Right renal pelvis (tissue), 4 donors: Measurements from ENCODE around the gene ABHD12B. TPM values are rescaled to one million over a fixed set of nuclear protein-coding genes. Genes with fewer than 3 reads are reported as not detected.

Experiments
- DNase-seq, 4 donors: peaks; one replicate each; pipeline ENCODE4 v3.0.0-alpha.2; 2013; ENCODE audit warnings: low read depth in 4 of 4, low spot score in 3 of 4, missing footprints in 1 of 4
- polyA plus RNA-seq, 4 donors: library from polyadenylated mRNA; unstranded; fragments of 120-200 nt; gene quantifications; one replicate each; pipeline ENCODE4 v1.2.1, GENCODE V29; 2013; ENCODE audit not compliant: insufficient read length in 4 of 4

ABHD12B gene, protein sequence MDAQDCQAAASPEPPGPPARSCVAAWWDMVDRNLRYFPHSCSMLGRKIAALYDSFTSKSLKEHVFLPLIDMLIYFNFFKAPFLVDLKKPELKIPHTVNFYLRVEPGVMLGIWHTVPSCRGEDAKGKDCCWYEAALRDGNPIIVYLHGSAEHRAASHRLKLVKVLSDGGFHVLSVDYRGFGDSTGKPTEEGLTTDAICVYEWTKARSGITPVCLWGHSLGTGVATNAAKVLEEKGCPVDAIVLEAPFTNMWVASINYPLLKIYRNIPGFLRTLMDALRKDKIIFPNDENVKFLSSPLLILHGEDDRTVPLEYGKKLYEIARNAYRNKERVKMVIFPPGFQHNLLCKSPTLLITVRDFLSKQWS
- under 1 TPM; 0.47 to 0.80 (median 0.77) TPM for polyA plus RNA-seq

DNA sequence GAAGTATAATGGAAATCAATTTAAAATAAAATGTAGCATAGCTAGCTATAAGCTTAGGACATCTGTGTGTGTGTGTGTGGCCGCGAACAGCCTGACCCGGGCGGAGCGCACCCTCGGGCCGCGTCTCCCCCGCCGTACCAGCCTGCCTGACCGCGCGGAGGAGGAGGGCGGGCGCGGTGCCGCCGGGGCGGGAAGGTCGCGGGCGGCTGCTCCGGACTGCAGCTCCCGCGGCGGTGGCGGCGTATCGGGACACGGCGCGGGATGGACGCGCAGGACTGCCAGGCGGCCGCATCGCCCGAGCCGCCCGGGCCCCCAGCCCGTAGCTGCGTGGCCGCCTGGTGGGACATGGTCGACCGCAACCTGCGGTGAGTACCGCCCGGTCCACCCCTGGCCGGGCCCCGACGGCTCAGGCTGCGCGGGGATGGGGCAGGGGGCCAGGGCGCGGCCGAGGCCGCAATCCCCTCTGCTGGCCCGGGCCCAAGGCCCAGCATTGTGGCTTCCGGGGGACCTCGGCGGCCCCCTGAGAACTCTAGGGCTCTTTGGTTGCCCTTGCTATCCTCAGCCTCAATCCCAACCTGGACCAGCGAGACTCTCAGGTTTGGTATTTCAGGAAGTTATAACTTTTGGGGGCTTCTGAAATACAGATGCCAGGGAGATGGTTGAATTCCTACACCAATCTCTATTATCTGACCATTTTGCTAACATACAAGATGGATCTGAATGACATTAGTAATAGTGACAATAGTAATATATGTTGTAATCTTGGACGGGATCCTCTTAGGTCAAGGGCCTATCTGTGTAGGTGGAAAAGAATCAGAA, at the start of gene ABHD12B:
Gene ABHD12B, plus strand, starts transcription at position 140 of the 819 bp plus-strand sequence. Its CDS starts 122 bp downstream, at position 262.
- peak in 1 of 4 donors; percentile 5 for DNase-seq

DNA sequence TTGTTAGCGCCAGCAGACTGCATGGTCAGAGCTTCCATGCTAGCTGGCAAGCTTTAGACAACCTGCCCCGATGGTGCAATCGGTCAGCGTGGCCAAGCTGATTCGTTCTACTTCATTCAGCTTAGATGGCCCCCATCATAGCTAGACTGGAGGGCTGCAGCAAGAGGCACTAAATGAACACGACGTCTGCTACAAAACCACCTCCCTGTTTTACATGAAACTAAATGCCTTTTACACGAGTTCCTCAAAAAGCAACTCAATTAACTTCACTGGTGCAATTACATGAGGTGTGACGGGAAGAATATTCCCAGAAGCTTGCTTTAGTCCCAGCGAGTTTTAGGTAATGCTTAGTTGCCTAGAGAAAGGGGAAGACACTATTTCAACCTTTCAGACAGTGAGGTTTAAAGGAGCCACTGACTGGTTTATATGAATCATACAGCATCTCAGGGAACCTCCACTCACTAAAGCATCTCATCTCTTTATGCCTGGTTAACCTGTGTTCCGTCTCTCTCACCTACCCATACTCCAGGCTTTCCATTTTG, 49.3 kb upstream of the ABHD12B start:
- DNase-seq, result no peak

DNA sequence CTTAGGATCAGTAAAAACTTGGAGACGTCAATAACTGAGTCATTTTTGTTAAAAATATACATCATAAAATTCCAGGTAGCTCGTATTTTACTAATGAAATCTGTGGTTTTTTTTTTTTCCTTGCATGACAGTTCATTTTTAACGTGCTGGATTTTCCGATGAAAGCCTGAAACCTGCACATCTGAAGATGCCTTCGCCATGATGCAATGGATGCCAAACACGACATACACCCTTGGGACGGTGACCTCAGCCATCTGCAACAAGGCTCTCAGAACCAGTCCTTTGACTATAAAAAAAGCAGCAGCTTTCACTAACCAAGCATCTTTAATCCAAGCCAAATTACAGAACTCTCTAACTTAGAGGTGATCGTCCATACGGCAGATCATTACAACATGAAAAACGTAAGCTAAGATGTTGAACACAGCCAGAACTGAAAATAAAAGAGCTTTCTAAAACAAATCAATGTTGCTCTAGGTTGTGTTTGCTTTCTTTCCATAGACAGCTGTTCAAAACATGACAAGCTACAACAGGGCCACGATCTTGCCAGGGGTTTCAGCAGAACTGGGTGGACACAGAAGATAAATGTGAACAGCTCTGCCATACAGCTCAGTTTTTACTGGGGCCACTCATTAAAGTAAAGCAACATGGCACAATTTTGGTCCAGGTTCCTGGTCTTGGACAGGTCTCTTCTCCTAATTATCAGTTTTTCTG, 48.6 kb upstream of the ABHD12B start:
- DNase-seq, result no peak

DNA sequence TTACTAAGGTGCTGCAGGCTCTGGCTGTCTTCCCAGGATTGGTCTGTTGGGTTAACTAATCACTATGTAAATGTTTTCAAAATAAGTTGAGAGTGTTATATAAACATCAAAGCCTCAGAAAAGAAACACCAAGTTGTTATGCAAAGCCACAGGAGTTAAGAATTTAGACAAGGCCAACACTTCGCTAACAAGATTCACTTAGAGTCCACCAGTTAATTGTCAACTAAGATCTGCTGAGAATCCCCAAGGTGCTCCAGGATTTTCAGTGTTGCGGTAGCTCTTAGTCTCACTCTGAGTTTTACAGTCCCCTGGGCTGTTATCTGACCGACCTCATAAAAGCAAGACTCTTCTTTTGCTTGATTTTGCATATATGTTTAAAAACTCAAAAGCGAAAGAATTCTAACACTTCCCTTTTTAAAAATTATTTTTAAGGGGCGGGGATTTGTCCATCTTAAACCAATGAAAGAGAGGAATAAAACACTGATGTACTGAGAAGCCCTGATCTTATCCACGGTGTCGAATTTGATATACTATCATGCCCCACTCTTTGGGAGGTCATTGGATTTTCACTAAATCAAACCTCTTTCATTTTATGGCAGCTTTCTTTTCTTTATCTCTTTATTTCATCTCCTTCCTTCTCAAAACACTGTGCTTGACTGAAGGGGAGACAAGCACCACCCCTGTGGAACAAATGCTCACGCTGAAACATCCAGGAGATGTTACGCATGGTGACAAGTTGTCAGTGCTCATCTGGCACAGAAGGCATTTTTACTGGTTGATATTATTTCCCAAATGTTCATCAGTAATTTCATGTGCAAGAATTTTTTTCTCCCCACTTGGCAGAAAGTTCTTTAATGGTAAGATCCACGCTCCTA, 47.9 kb upstream of the ABHD12B start:
- no peak for DNase-seq

DNA sequence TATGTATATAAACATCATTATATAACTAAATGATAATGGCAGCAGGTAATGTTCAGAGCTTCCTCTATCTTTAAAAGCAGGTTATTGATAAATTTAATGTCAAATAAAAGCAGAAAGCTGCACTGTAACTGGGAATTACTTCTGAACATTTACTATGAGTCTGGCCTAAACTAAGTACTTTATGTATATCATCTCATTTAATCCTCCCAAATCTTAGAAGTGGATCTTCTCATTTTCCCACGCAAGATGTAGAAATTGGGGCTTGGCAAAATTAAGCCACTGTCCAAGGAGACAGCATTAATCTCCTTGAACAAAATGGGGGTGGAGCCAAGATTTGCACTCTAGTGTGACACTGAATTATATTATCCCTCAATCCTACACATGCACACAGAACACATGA, 46.5 kb upstream of the ABHD12B start:
- DNase-seq, result no peak

DNA sequence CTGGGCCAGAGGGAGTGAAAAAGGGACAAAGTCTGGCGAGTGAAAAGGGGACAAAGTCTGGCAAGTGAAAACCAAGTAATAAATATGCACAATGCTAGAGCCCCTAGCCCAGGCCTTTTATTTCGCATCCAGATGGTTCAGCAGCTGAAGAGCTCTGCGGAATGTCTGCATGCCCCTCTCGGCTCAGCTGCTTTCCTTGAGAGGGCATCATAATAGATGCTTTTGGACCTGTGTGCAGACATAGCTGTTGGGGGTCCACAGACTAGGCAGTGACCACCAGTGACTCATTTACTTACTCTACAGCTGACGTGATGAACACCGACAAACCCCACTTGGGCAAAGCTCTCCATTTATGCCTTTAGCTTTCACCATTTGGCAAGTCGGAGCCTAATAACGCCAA, 45.2 kb upstream of the ABHD12B start:
- no peak for DNase-seq

DNA sequence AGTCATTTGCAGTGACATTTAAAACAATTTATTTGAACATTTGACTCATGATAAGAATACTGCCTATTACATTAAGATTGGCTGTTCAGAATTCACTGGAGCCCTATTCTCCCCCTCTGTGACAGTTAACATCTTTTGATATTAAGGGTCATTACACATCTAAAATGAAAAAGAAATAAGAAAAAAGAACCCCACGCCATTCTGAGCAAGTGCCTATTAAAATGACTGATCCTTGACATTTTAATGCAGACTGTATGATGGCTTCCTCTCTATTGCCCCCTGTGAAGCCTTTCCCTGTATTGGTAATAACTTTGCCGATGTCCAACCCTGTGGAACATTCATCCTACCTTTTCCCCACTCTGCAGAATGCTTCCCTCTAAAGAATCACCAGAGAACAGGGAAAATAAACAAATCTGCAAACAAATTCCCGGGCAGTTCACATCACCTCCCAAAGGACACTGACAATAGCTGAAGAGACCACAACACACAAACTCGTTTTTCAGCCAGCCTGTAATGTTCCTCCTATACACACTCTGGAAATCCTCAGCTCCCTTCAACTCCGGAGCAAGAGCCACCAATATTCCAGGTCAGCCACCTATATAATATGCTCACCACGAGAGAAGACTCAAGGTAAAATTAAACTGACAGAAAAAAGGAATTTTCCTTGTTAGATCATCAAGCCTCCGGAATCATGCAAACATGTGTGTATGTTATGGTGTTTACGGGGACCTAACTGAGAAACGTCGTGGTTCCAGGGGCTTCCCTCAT, 42.9 kb upstream of the ABHD12B start:
- no peak for DNase-seq

DNA sequence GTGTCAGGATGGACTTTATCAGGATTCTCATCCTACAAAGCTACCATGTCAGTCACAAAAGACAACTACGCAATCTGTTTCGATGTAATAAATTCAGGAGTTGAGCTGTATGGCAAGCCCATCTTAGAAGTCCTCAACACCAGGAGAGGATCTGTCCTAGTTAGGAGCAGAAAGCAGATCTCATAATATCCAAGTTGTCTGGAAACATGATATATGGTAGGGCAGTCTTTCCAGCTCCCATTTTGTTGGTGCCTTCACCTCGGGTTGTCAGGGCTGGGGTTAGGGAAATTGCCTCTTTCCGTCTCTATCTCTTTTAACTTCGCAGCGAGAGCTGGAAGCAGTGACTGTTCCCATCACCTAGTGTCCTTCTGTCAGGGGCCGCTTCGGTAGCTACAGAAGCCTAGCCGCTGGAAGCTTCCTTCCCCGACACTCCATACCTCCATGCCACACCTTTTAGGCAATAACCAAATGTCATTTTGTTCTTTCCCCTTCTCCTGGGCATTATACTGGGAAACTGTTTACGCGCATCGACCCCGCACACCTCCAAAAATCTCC, 42.3 kb upstream of the ABHD12B start:
- no peak for DNase-seq

DNA sequence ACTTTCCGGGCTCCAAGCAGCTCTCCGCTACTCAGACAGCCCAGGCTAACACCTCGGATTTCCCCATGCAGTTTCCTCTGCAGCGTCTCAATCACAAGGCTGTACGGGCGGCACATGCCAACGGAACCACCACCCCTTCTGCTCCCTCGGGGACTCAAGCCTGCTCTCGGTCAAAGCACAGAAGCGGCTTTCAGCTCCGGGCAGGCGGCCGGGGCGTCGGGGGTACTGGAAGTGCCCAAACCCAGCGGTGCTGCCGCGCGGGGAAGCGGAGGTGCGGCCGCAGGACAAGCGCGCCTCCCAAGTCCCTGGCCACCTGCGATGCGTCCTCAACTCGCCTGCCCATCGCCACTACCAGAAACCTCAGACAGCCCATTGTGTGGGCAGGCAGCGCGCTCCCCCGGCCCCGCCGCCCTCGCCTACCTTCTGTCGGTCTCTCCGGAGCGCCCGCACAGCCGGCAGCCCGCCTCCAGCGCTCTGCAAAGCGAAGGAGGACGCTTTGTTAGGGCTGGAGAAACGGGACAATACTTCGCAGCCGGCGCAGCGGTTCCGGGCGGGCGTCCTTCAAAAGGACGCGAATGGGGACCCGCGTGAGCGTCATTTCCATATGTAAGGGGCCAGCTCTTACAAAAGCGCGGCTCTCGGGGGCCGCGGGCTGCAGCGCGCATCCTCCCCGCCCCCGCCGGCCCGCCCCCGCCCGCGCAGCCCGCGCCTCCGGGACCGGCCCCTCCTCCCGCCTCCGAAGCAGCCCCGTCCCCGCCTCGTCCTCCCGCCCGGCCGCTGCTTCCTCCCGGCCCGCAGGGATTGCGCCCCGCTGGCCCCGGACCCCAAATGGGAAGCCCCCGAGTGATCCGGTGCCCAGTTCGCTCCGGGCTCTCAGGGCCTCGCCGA, 41.6 kb upstream of the ABHD12B start:
- peak in 1 of 4 donors; percentile 43 for DNase-seq

DNA sequence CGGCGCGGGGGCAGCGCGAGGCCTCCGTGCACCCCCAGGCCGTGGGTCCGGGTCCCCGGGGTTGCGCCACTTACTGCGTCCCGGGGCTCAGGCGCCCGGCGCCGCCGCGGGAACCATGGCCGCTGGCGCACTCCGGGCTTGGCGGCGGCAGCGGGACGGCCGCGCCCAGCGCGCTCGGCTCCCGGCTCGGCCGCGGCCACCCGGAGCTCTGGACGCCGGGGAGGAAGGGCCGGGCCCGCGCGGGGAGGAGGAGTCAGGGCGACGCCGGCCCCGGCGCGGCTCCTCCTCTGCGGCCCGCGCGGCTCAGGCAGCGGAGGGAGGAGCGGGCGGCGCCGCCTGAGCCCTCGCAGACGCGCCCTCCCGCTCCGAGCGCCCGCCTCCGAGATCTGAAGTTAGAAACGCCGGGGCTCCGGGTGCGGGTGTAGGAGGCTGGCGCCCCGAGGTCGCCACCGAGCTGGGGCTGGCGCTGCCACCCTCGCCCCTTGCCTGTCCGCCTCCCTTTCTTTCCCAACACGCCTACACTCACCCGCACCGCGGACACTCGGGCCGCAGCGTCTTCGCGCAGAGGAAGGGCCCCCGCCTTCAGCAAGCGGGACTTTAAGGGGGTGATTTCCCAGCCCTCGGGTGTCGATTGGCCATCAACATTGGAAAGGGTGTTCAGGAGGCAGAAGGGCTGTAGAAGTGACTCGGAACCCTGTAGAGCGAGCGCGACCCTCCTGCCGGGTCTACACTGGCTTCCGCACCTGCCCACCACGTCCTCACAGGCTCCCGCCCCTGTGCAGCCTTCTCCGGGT, 40.7 kb upstream of the ABHD12B start, which contains the start of gene NIN:
Gene NIN, minus strand, starts transcription at position 231 of the 794 bp plus-strand sequence. CDS start 9,106 bp downstream, outside the sequence.
- DNase-seq, result peak in 3 of 4 donors; percentile 52 to 74 (median 70)

DNA sequence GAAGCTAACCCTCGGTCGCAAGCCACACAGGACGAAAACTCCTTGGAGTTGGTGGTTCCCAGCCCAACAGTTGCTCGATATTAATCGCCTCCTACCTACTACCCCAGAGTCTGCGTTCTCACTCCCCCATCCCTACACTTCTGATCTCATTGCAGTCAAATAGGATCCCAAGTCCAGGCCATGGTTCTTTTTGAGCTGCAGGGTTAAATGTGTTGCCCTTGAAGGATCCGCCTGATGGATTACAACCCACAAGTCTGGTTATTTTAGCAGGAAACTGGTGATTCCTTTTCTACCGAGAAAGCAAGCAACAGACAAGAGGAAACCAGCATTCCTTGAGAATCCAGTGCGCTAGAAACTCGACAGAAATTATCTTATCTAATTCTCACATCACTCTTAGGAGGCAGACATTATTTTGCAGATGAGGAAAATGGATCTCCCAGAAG, 40.1 kb upstream of the ABHD12B start:
- DNase-seq, result no peak

DNA sequence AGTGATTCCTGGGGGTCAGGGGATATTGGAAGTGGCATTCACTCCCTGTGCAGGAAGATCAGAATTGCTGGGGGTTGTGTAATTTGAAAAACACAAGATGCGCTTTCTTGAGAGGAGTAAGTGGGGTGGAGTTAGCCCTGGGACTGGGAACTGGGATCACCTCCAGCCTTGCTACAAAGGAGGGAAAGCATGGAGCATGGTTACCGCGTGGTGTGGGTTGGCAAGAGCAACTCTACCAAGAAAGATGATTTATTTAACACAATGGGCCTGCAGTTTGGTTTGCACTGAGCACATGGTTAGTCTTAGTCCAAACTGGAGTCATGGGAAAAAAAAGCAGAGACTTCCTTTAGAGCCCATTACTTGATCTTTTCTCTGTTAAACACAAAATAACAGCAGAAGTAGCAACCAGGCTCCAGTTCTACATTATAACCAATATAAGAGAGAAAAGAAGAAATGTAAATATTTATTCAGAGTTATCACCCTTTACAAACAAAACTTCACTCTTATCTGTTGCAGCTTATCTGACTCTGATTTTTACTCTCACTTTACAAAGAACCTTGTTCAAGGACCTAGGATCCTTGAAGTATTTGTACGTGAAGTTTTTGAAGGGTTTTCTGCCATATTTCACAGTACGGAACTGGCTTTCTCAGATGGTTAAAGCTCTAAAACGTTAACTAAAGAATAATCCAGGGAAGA, 38.8 kb upstream of the ABHD12B start:
- DNase-seq, result no peak

DNA sequence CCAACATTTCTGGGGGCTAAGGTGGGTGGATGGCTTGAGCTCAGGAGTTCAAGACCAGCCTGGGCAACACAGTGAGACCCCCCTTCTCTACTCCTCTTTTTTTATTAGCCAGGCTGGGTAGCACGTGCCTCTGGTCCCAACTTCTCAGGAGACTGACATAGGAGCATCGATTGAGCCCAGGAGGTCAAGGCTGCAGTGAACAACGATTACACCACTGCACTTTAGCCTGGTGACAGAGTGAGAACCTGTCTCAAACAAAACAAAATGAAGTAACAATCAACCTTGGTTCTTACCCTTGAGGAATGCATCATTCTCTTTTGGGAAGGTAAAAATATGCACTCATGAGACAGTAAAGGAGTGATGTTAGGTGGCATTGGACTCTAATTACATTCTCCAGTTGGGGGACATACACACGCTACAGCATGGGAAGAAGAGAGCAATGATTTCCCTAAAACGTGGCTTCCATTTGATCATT, 37.0 kb upstream of the ABHD12B start:
- no peak for DNase-seq

DNA sequence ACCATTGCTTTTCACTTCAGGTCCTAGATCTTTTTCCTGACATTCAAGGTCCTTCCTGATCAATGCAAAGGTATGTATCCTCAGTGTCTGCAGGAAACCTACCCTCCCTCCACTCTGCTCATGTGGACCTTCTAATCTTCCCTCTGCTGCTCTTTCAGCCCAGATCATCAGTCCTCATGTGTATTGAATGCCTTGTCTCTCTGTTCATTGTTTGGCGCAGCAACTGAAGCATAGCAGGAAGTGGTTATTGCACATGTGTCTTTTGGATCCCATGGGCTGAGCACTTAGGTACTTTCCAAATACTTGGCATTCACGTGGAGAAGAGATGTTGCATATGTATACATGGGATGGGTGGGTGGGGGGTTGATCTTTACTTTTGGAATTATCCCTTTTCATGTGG, 36.6 kb upstream of the ABHD12B start:
- DNase-seq, result no peak

DNA sequence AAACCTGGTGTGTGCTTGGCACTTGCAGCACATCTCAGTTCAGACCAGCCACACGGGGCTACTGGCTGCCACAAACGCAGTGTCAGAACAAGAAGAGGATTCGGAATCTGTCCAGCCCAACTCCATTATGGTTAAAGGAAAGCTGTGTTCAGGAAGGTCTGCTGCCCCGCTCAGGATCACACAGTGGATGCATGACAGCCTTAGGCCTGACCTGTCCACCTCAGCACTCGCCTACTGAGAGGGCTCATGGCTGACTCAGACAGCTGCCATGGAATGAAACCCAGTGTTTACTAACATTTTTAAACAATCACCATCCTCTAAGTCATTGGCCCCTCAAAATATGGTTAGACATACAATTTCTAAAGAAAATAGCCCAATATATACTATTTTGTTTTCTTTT, 35.3 kb upstream of the ABHD12B start:
- no peak for DNase-seq

DNA sequence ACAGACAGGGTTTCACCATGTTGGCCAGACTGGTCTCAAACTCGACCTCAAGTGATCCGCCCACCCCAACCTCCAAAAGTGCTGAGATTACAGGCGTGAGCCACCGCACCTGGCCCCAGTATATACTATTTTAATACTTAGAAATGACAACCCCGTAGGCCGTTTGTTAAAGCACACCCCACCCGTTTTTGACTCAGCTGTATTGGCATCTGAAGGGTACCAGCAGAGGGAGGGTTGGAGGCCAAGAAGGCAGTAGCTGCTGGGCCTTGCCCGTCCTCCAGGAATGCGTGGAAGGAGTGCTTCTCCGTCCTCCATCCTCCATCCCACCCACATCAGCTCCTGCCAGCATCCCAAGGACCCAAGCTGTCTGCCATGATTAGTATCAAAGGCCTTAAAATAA, 34.6 kb upstream of the ABHD12B start:
- DNase-seq, result no peak
